ENCODE data around the gene NT5C2.

DNA sequence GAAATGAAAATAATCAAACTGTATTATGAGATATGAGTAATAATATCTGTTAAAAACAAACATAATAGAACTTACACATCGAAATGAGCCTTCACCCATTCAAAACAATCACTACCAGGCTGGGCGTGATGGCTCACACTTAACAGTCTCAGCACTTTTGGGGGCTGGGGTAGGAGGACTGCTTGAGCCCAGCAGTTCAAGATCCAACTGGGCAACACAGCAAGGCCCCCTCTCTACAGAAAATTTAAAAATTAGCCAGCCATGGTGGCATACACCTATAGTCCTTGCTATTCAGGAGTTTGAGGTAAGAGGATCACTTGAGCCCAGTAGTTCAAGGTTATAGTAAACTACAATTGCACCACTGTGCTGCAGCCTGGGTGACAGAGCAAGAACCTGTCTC, 75.8 kb downstream of the NT5C2 start:
- TF ChIP-seq CTCF (IDR thresholded peaks at IDR 0.05), result no peak
- no peak for TF ChIP-seq POLR2A (IDR thresholded peaks at IDR 0.05)

All from lower leg skin (tissue), 3 donors.